Measurements from ENCODE around the gene EFNA4. TPM values are rescaled to one million over a fixed set of nuclear protein-coding genes. Genes with fewer than 3 reads are reported as not detected.

Gene EFNA4
- total and polyA plus RNA-seq, 2 of the 8 experiments (the other 6 are each of a cell fraction or from before 2014, with no cell fraction given): 21.9 to 23.9 TPM

DNA sequence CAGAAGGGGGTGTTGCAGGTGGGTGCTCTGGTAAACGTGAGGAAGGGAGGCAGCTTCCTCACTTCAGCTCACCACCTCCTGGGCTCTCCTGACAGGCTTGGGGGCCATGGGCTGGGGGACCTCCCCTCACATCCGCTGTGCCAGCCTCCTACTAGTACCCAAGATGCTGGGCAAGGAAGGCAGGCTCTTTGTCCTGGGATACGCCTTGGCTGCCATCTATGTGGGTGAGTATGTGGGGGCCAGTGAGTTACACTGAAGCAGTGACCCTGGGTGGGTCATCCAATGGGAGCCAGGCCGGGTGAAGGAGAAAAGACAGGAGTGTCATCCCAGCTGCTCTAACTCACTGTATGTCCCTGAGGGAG is 24.3 kb upstream of the EFNA4 start:
- no peak overlapping the region for H2BK120ac ChIP-seq (replicated peaks; ENCODE audit: low read depth, low read length)
- no peak overlapping the region for H2BK12ac ChIP-seq (ENCODE audit: low read depth, low read length)
- H3K4me1 ChIP-seq (replicated peaks in 1 of 4; ENCODE audit: control insufficient read depth in 3 of 4, insufficient read depth in 4 of 4, low read length in 3 of 4): no peaks in the 10 kb centered on the region
- no peaks in the 10 kb centered on the region for H3K36me3 ChIP-seq (ENCODE audit: control insufficient read depth in 2 of 4, insufficient read depth in 4 of 4, low read length in 3 of 4)
- no peak overlapping the region for H4K5ac ChIP-seq (ENCODE audit: insufficient read length, low read depth, low read length)
- no peak overlapping the region for H3K4me3 ChIP-seq (ENCODE audit: extremely low read depth in 1 of 4, insufficient read depth in 2 of 4, low read depth in 3 of 4, low read length in 4 of 4)
- no peak overlapping the region for H2AFZ ChIP-seq (ENCODE audit: low read length)
- peaks cover 0 to 2% (median 0%) of the 10 kb centered on the region in 4 experiments; a peak in 3 of 7 replicates for H3K27me3 ChIP-seq (replicated peaks in 1 of 4; ENCODE audit: control insufficient read depth in 3 of 4, extremely low read depth in 1 of 4, insufficient read depth in 3 of 4, low read length in 3 of 4)
- no peaks in the 10 kb centered on the region for H3K23me2 ChIP-seq (ENCODE audit: low read depth, low read length)
- no peak overlapping the region for H3K4ac ChIP-seq (replicated peaks; ENCODE audit: insufficient read length, low read depth, low read length)
- CTCF ChIA-PET (ENCODE audit: partially characterized antibody): interaction anchor here (1.2 to 32.4 kb wide), 9 partner anchors 8 to 52 kb away, joined by 3 to 907 read pairs (median 11); partner anchors contain the start of genes ADAM15, DCST1, DCST2 and EFNA3
- H3K27ac ChIP-seq (ENCODE audit: low read depth, low read length): no peak overlapping the region
- POLR2A ChIA-PET (ENCODE audit: partially characterized antibody): interaction anchor here (1.6 to 8.8 kb wide), 2 partner anchors 19 to 26 kb away, joined by 3 to 60 read pairs; no protein-coding TSS in a partner anchor
- H2AK5ac ChIP-seq (ENCODE audit: low read depth, low read length): no peak overlapping the region
- no peaks in the 10 kb centered on the region for H3K9me3 ChIP-seq (ENCODE audit: insufficient read depth in 2 of 2, low read depth in 1 of 2, low read length in 1 of 2)
- no peak overlapping the region for H2BK20ac ChIP-seq (ENCODE audit: low read length)
- FAIRE-seq (no peak), DNase-seq (ENCODE audit: low read depth in 1 of 2, low spot score in 2 of 2) (no peak)
- WGBS, 2 experiments (ENCODE audit: extremely low coverage in 1 of 2, insufficient coverage in 1 of 2, insufficient read length in 1 of 2, insufficient replicate concordance in 2 of 2, low coverage in 1 of 2, low lambda C conversion rate in 2 of 2, missing lambda C conversion rate in 1 of 2): 76% methylated on average over 4 of the region's 4 CpGs; no CpG with 5 or more reads in 1 of the 2 experiments
- no peak overlapping the region for H4K8ac ChIP-seq (ENCODE audit: extremely low read depth, insufficient read depth, low read length)
- peak overlapping the region; percentile 63; the same call in 1 of the 2 replicates for H2BK15ac ChIP-seq (ENCODE audit: low read length)
- no peaks in the 10 kb centered on the region; the same call in 1 of the 2 replicates for H3K79me1 ChIP-seq (ENCODE audit: low read depth, low read length)
- no peak overlapping the region for H3K4me2 ChIP-seq (ENCODE audit: insufficient read depth in 1 of 2, low read depth in 2 of 2, low read length in 2 of 2)
- no peak overlapping the region for H3K9ac ChIP-seq (replicated peaks in 1 of 4; ENCODE audit: extremely low read depth in 1 of 4, low read depth in 3 of 4, low read length in 3 of 4)
- no peak overlapping the region for H3K23ac ChIP-seq (ENCODE audit: insufficient read length)
- H3K18ac ChIP-seq (ENCODE audit: extremely low read depth, low read length): no peak overlapping the region
- H3K56ac ChIP-seq (replicated peaks; ENCODE audit: insufficient read length, low read depth, low read length): no peak overlapping the region
- H3K79me2 ChIP-seq (ENCODE audit: control insufficient read depth in 1 of 2, insufficient read depth in 2 of 2, low read length in 2 of 2): no peaks in the 10 kb centered on the region
- no peak overlapping the region for H3K14ac ChIP-seq (ENCODE audit: insufficient read length)
- no peak overlapping the region for H2BK5ac ChIP-seq (ENCODE audit: low read depth, low read length)
- H4K91ac ChIP-seq (replicated peaks; ENCODE audit: insufficient read length, low read length): no peak overlapping the region
- no peaks in the 10 kb centered on the region for H4K20me1 ChIP-seq (replicated peaks in 1 of 2; ENCODE audit: control insufficient read depth in 1 of 2, insufficient read depth in 2 of 2, low read length in 2 of 2)
- TF ChIP-seq HDAC2 (IDR thresholded peaks at IDR 0.05; ENCODE audit: borderline replicate concordance in 1 of 2, low read depth in 2 of 2, low read length in 2 of 2): no peak
- TF ChIP-seq RBBP5 (IDR thresholded peaks at IDR 0.05; ENCODE audit: borderline replicate concordance, low read depth, low read length): no peak
- no peak for TF ChIP-seq RXRA (IDR thresholded peaks at IDR 0.05; ENCODE audit: insufficient read depth, low read depth, low read length)
- TF ChIP-seq NRF1 (IDR thresholded peaks at IDR 0.05; ENCODE audit: low read depth, low read length): no peak
- TF ChIP-seq SIX5 (IDR thresholded peaks at IDR 0.05; ENCODE audit: low read depth, low read length): no peak
- no peak for TF ChIP-seq POU5F1 (IDR thresholded peaks at IDR 0.05; ENCODE audit: low read depth, low read length)
- no peak for TF ChIP-seq CHD1 (IDR thresholded peaks at IDR 0.05; ENCODE audit: low read depth, low read length)
- no peak for TF ChIP-seq RAD21 (IDR thresholded peaks at IDR 0.05 in 1 of 2, conservative IDR thresholded peaks at IDR 0.05 in 1 of 2; ENCODE audit: low read depth in 2 of 2, low read length in 2 of 2)
- no peak for TF ChIP-seq TAF1 (IDR thresholded peaks at IDR 0.05; ENCODE audit: low read depth, low read length)
- TF ChIP-seq MAFK (IDR thresholded peaks at IDR 0.05; ENCODE audit: low read depth, low read length): no peak
- no peak for TF ChIP-seq BCL11A (IDR thresholded peaks at IDR 0.05; ENCODE audit: low read depth in 2 of 2, low read length in 2 of 2)
- no peak for TF ChIP-seq SP1 (IDR thresholded peaks at IDR 0.05; ENCODE audit: low read depth, low read length)
- no peak for TF ChIP-seq GTF2F1 (IDR thresholded peaks at IDR 0.05; ENCODE audit: borderline replicate concordance, low read depth, low read length)
- no peak for TF ChIP-seq SUZ12 (IDR thresholded peaks at IDR 0.05; ENCODE audit: low read length)
- TF ChIP-seq JUND (IDR thresholded peaks at IDR 0.05; ENCODE audit: low read length): no peak

All from H1 (cell line).